H1 (cell line): Measurements from ENCODE around the gene MARCHF2. TPM values are rescaled to one million over a fixed set of nuclear protein-coding genes. Genes with fewer than 3 reads are reported as not detected.
A peak's percentile ranks its signal among the peaks of the same experiment; 100 is the strongest.

Experiments used
- BACH1 ChIP-seq: IDR thresholded peaks from 2 replicates; pipeline ENCODE4 v1.6.1; 2012; ENCODE audit warnings: low read length, improper control_type of control experiment
- CREB1 ChIP-seq: IDR thresholded peaks from 2 replicates; pipeline ENCODE4 v1.6.1; 2012; ENCODE audit warnings: inconsistent platforms
- E2F6 ChIP-seq: IDR thresholded peaks from 2 replicates; pipeline ENCODE4 v1.6.1; 2012; ENCODE audit warnings: inconsistent platforms
- HDAC6 ChIP-seq: IDR thresholded peaks from one replicate; pipeline ENCODE4 v1.7.1; 2012; ENCODE audit warnings: low read depth, mild to moderate bottlenecking, inconsistent platforms, low read length, moderate library complexity
- KDM1A ChIP-seq: fragments of 200-600, 300-600 bp; sonication (generic); IDR thresholded peaks from 2 replicates; pipeline ENCODE4 v1.7.1; 2016; ENCODE audit warnings: mild to moderate bottlenecking, low read length, borderline replicate concordance
- SIRT6 ChIP-seq: IDR thresholded peaks from one replicate; pipeline ENCODE4 v1.7.1; 2012; ENCODE audit warnings: low read length, inconsistent platforms
- YY1 ChIP-seq: IDR thresholded peaks from 2 replicates; pipeline ENCODE4 v1.6.1; 2011; ENCODE audit warnings: low read depth, mild to moderate bottlenecking, low read length
- polyA plus RNA-seq, 7 experiments: library from polyadenylated mRNA; depleted of rRNA in 3 of 7; stranded (reverse) in 5 of 7; unstranded in 2 of 7; fragments of >200 nt in 5 of 7; fragments of 200-250 nt in 2 of 7; gene quantifications; 1 replicate in 5 of 7; 2 replicates in 1 of 7; 4 replicates in 1 of 7; pipeline versions ENCODE4 v1.2.1 to v1.2.3, GENCODE V29; 2011 to 2013; ENCODE audit warnings: missing spikeins in 2 of 7, mixed read lengths in 2 of 7
- total RNA-seq: library from RNA; stranded (reverse); fragmentation: NEBNext Ultra II Directional; extraction: Animal tissue kit (Norgen Biotek cat#: 25700); gene quantifications from 2 replicates; pipeline ENCODE4 v1.2.1, GENCODE V29; 2021

The MARCHF2 gene
- total and polyA plus RNA-seq, 2 of the 8 experiments (the other 6 are each of a cell fraction or from before 2014, with no cell fraction given), result 18.5 to 46.2 TPM

- peak; percentile 8; the same call in 1 of the 2 replicates for TF ChIP-seq KDM1A
- peak; percentile 39 for TF ChIP-seq CREB1
- no peak for TF ChIP-seq HDAC6
- TF ChIP-seq SIRT6, result no peak
- no peak for TF ChIP-seq YY1
- TF ChIP-seq BACH1, result no peak
- peak; percentile 51 for TF ChIP-seq E2F6
- TF ChIP-seq, all 59 proteins: peak for 7
Measured at GRCh38 chr19:8367327-8368001, 45.6 kb upstream of the MARCHF2 start (continued).
